Neural cell (in vitro differentiated cells): ENCODE results near the gene LIMCH1. TPM values are rescaled to one million over a fixed set of nuclear protein-coding genes. Genes with fewer than 3 reads are reported as not detected.
A peak's percentile ranks its signal among the peaks of the same experiment; 100 is the strongest.

Source experiments
- H2AFZ ChIP-seq: fragments of 200-600, 300-800 bp; sonication (generic), shearing (Covaris generic); 2 replicates; pipeline ENCODE4 v1.6.0; 2014; ENCODE audit warnings: low read depth, mild to moderate bottlenecking, antibody characterized with exemption, low read length, moderate library complexity
- H3F3A ChIP-seq: fragments of 200-600 bp; shearing (Covaris generic); 2 replicates; pipeline ENCODE4 v1.6.1; 2016; ENCODE audit warnings: mild to moderate bottlenecking, moderate library complexity, mixed read lengths, antibody characterized with exemption, low read length; ENCODE audit not compliant: insufficient read depth, poor library complexity, severe bottlenecking
- H3K27ac ChIP-seq: fragments of 200-600, 300-800 bp; sonication (generic), shearing (Covaris generic); 2 replicates; pipeline ENCODE4 v1.5.1; 2014; ENCODE audit warnings: mild to moderate bottlenecking, low read length, moderate library complexity
- H3K27me3 ChIP-seq: fragments of 300-800, 200-600 bp; sonication (generic), shearing (Covaris generic); 2 replicates; pipeline ENCODE4 v1.6.0; 2014; ENCODE audit warnings: mild to moderate bottlenecking, low read depth, low read length, moderate library complexity; ENCODE audit not compliant: insufficient read depth
- H3K36me3 ChIP-seq: fragments of 300-800, 200-600 bp; sonication (generic), shearing (Covaris generic); 2 replicates; pipeline ENCODE4 v1.5.1; 2014; ENCODE audit warnings: mild to moderate bottlenecking, antibody characterized with exemption, low read length, moderate library complexity; ENCODE audit not compliant: insufficient read depth
- H3K4me2 ChIP-seq: fragments of 300-800, 200-600 bp; sonication (generic), shearing (Covaris generic); 2 replicates; pipeline ENCODE4 v1.6.0; 2014; ENCODE audit warnings: mild to moderate bottlenecking, low read length
- H3K4me3 ChIP-seq: fragments of 300-800, 200-600 bp; sonication (generic), shearing (Covaris generic); 2 replicates; pipeline ENCODE4 v1.5.1; 2014; ENCODE audit warnings: mild to moderate bottlenecking, low read length, moderate library complexity
- H3K79me2 ChIP-seq: fragments of 200-600 bp; shearing (Covaris generic); replicated peaks from 2 replicates; pipeline ENCODE4 v1.6.0; 2014; ENCODE audit warnings: mild to moderate bottlenecking, low read length, moderate library complexity; ENCODE audit not compliant: insufficient read depth
- H3K9ac ChIP-seq: fragments of 300-800, 200-600 bp; sonication (generic), shearing (Covaris generic); 2 replicates; pipeline ENCODE4 v1.6.1; 2016; ENCODE audit warnings: mild to moderate bottlenecking, low read length, mixed read lengths
- H3K9me2 ChIP-seq: fragments of 200-600 bp; shearing (Covaris generic); 2 replicates; pipeline ENCODE4 v1.6.1; 2016; ENCODE audit warnings: mild to moderate bottlenecking, low read length, mixed read lengths; ENCODE audit not compliant: insufficient read depth
- H3K9me3 ChIP-seq: fragments of 200-600, 300-800 bp; sonication (generic), shearing (Covaris generic); 2 replicates; pipeline ENCODE4 v1.6.1; 2016; ENCODE audit warnings: mild to moderate bottlenecking, mixed run types, low read length, moderate library complexity, mixed read lengths
- H4K20me1 ChIP-seq: fragments of 200-600 bp; shearing (Covaris generic); 2 replicates; pipeline ENCODE4 v1.6.1; 2016; ENCODE audit warnings: mild to moderate bottlenecking, mixed run types; ENCODE audit not compliant: insufficient read depth
- CTCF ChIP-seq: fragments of 450-650 bp; IDR thresholded peaks from 2 replicates; pipeline ENCODE4 v1.5.1; 2014; ENCODE audit warnings: antibody characterized with exemption, mild to moderate bottlenecking, moderate library complexity; ENCODE audit not compliant: poor library complexity, severe bottlenecking
- EP300 ChIP-seq: fragments of 450-650 bp; conservative IDR thresholded peaks from 2 replicates; pipeline ENCODE4 v1.6.1; 2014; ENCODE audit warnings: antibody characterized with exemption, mild to moderate bottlenecking, moderate library complexity; ENCODE audit not compliant: poor library complexity, severe bottlenecking
- EZH2 ChIP-seq: fragments of 200-600, 300-800 bp; shearing (Covaris generic), sonication (generic); IDR thresholded peaks from 2 replicates; pipeline ENCODE4 v1.6.1; 2014; ENCODE audit warnings: antibody characterized with exemption, low read length, borderline replicate concordance, mild to moderate bottlenecking; ENCODE audit not compliant: insufficient read depth, poor library complexity, severe bottlenecking
- MXI1 ChIP-seq: fragments of 450-650 bp; conservative IDR thresholded peaks from 2 replicates; pipeline ENCODE4 v1.6.1; 2014; ENCODE audit warnings: antibody characterized with exemption, mild to moderate bottlenecking; ENCODE audit not compliant: poor library complexity, severe bottlenecking
- POLR2AphosphoS5 ChIP-seq: IDR thresholded peaks from 2 replicates; pipeline ENCODE4 v1.6.1; 2012
- RAD21 ChIP-seq: fragments of 450-650 bp; conservative IDR thresholded peaks from 2 replicates; pipeline ENCODE4 v1.6.1; 2014; ENCODE audit warnings: antibody characterized with exemption, mild to moderate bottlenecking, moderate library complexity
- SMC3 ChIP-seq: fragments of 450-650 bp; conservative IDR thresholded peaks from 2 replicates; pipeline ENCODE4 v1.6.1; 2014; ENCODE audit warnings: antibody characterized with exemption, mild to moderate bottlenecking, moderate library complexity; ENCODE audit not compliant: poor library complexity
- TAF1 ChIP-seq: IDR thresholded peaks from 2 replicates; pipeline ENCODE4 v1.6.1; 2012; ENCODE audit warnings: low read depth
- polyA plus RNA-seq: library from polyadenylated mRNA; depleted of rRNA; stranded (reverse); fragments of >200 nt; gene quantifications from 2 replicates; pipeline ENCODE4 v1.2.3, GENCODE V29; 2014
- TF ChIP-seq, protein P1 (sequence below): IDR thresholded peaks from 2 replicates; pipeline ENCODE4 v1.6.1; 2012; ENCODE audit warnings: borderline replicate concordance

The LIMCH1 gene
- polyA plus RNA-seq, 1 donor from 2014 or later = 9.1 TPM

GRCh38 chr4:41748074-41748570, 210.2 kb downstream of the LIMCH1 start:
- Histone ChIP-seq H3K9me2 (no peaks in the 10 kb centered on the region), H3K4me2 (no peak overlapping the region), H3K79me2 (no peaks in the 10 kb centered on the region), H3K27me3 (peaks cover 99% of the 10 kb centered on the region), H4K20me1 (no peaks in the 10 kb centered on the region), H3K9ac (no peak overlapping the region), H3K36me3 (no peaks in the 10 kb centered on the region), H3K4me3 (no peak overlapping the region), H3K9me3 (peaks cover 8% of the 10 kb centered on the region), H2AFZ (no peak overlapping the region), H3F3A (no peaks in the 10 kb centered on the region), H3K27ac (no peak overlapping the region)
- TF ChIP-seq POLR2AphosphoS5 (peak; percentile 53), EZH2 (peak; percentile 50), EP300 (no peak), SMC3 (no peak), RAD21 (no peak), CTCF (no peak), MXI1 (no peak)
- TF ChIP-seq, protein P1, sequence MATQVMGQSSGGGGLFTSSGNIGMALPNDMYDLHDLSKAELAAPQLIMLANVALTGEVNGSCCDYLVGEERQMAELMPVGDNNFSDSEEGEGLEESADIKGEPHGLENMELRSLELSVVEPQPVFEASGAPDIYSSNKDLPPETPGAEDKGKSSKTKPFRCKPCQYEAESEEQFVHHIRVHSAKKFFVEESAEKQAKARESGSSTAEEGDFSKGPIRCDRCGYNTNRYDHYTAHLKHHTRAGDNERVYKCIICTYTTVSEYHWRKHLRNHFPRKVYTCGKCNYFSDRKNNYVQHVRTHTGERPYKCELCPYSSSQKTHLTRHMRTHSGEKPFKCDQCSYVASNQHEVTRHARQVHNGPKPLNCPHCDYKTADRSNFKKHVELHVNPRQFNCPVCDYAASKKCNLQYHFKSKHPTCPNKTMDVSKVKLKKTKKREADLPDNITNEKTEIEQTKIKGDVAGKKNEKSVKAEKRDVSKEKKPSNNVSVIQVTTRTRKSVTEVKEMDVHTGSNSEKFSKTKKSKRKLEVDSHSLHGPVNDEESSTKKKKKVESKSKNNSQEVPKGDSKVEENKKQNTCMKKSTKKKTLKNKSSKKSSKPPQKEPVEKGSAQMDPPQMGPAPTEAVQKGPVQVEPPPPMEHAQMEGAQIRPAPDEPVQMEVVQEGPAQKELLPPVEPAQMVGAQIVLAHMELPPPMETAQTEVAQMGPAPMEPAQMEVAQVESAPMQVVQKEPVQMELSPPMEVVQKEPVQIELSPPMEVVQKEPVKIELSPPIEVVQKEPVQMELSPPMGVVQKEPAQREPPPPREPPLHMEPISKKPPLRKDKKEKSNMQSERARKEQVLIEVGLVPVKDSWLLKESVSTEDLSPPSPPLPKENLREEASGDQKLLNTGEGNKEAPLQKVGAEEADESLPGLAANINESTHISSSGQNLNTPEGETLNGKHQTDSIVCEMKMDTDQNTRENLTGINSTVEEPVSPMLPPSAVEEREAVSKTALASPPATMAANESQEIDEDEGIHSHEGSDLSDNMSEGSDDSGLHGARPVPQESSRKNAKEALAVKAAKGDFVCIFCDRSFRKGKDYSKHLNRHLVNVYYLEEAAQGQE = no peak

- TF ChIP-seq MXI1 = no peak
- no peak for TF ChIP-seq SMC3
- TF ChIP-seq EP300 = no peak
- no peak for TF ChIP-seq RAD21
- no peak for TF ChIP-seq EZH2
- no peak for TF ChIP-seq POLR2AphosphoS5
- no peak for TF ChIP-seq TAF1
- TF ChIP-seq, protein P1 = no peak
- TF ChIP-seq CTCF = no peak
- H3K9me2 ChIP-seq = no peaks in the 10 kb centered on the region
- no peaks in the 10 kb centered on the region for H4K20me1 ChIP-seq
- no peaks in the 10 kb centered on the region for H3F3A ChIP-seq
- H2AFZ ChIP-seq = no peak within 1 kb of the TSS
- no peak within 1 kb of the TSS for H3K4me3 ChIP-seq
- no peaks in the 10 kb centered on the region for H3K36me3 ChIP-seq
- no peak within 1 kb of the TSS for H3K27ac ChIP-seq
- H3K27me3 ChIP-seq = peaks cover 99% of the 10 kb centered on the region
- no peak within 1 kb of the TSS for H3K9ac ChIP-seq
- peaks cover 8% of the 10 kb centered on the region for H3K9me3 ChIP-seq
- H3K4me2 ChIP-seq = no peak within 1 kb of the TSS
- H3K79me2 ChIP-seq = no peaks in the 10 kb centered on the region
Measured at GRCh38 chr4:41748571-41749475, 210.9 kb downstream of the LIMCH1 start, which contains the start of gene PHOX2B. Gene PHOX2B, minus strand, starts transcription at chr4:41748725. Its CDS starts 115 bp downstream, at chr4:41748610.
